ENCODE results near the gene AUTS2. TPM values are rescaled to one million over a fixed set of nuclear protein-coding genes. Genes with fewer than 3 reads are reported as not detected.

Gene AUTS2
- total RNA-seq, 6 experiments from 2014 or later, result 10.4 to 32.0 (median 19.3) TPM

DNA sequence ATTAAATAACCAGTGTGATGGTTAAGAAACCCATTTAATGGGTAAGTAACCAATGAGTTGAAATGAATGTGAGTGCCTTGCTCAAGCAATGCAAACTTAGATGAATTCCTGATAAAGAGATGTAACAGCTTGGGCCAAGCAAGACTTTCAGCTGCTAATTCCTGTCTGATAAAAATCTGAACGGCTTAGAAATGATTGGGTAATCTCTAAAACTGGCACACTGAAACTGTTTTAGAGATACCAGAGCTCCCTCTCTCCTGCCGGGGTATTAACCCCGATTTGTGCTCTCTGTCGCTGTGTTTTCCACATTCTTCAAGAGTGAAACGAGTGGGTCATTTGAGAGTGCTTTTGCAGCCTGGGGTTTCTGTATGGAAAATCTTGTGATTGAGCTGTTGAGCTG, 998.8 kb downstream of the AUTS2 start:
- WGBS (ENCODE audit: insufficient coverage, low coverage, low lambda C conversion rate, missing lambda C conversion rate), result 26% methylated on average over 5 of the region's 5 CpGs
- peak overlapping the region in 1 of 3 donors; percentile 38 for H3K27ac ChIP-seq
- ATAC-seq, result peak; percentile 50 to 64 (median 56)
- H3K4me3 ChIP-seq, result peak overlapping the region in 2 of 3 donors; percentile 58 to 65
- DNase-seq, result no peak
- peaks cover 0 to 29% (median 0%) of the 10 kb centered on the region in 4 donors for H3K4me1 ChIP-seq
- no peaks in the 10 kb centered on the region for H3K36me3 ChIP-seq
- intact Hi-C loops (cut with DNase I), result loop anchor here in 1 of 2 donors (10.0 kb wide), 1 partner anchor 98 kb away; no protein-coding TSS in a partner anchor
- no peaks in the 10 kb centered on the region for H3K27me3 ChIP-seq
- H3K9me3 ChIP-seq, result no peaks in the 10 kb centered on the region
- TF ChIP-seq POLR2A (IDR thresholded peaks at IDR 0.05), result peak; percentile 11
- TF ChIP-seq, protein P1, sequence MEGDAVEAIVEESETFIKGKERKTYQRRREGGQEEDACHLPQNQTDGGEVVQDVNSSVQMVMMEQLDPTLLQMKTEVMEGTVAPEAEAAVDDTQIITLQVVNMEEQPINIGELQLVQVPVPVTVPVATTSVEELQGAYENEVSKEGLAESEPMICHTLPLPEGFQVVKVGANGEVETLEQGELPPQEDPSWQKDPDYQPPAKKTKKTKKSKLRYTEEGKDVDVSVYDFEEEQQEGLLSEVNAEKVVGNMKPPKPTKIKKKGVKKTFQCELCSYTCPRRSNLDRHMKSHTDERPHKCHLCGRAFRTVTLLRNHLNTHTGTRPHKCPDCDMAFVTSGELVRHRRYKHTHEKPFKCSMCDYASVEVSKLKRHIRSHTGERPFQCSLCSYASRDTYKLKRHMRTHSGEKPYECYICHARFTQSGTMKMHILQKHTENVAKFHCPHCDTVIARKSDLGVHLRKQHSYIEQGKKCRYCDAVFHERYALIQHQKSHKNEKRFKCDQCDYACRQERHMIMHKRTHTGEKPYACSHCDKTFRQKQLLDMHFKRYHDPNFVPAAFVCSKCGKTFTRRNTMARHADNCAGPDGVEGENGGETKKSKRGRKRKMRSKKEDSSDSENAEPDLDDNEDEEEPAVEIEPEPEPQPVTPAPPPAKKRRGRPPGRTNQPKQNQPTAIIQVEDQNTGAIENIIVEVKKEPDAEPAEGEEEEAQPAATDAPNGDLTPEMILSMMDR (IDR thresholded peaks at IDR 0.05), result no peak

DNA sequence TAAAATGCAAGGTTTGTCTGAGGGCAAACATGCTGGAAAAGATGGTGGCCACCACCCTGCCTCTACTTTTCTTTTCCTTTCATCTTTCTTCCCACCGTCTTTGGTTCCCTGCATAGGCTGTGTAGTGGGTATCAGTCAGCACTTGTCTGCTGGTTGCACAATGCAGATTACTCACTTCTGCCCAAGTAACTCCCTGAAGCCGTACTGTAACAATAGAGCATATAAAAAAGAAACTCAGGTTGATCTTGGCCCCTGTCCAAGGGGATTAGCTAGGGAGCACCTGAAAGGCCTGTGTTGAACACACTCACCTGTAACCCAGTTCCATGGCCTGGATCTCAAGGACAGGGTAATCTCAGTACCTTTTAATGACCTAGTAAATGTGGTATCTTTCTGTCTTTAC, 1000.7 kb downstream of the AUTS2 start:
- ATAC-seq, result peak in 1 of 4 donors; percentile 48
- intact Hi-C loops (cut with DNase I), result loop anchor here in 1 of 2 donors (10.0 kb wide), 1 partner anchor 96 kb away; no protein-coding TSS in a partner anchor
- Histone ChIP-seq H3K27me3 (no peaks in the 10 kb centered on the region), H3K27ac (no peak overlapping the region), H3K4me3 (no peak overlapping the region), H3K9me3 (no peaks in the 10 kb centered on the region), H3K36me3 (no peaks in the 10 kb centered on the region), H3K4me1 (peaks cover 0 to 46% (median 7%) of the 10 kb centered on the region in 4 donors)
- DNase-seq, result no peak
- 23% methylated on average over 2 of the region's 2 CpGs for whole genome bisulfite sequencing (ENCODE audit: insufficient coverage, low coverage, low lambda C conversion rate, missing lambda C conversion rate)
- TF ChIP-seq, protein P1 (IDR thresholded peaks at IDR 0.05), result no peak
- TF ChIP-seq POLR2A (IDR thresholded peaks at IDR 0.05), result no peak

DNA sequence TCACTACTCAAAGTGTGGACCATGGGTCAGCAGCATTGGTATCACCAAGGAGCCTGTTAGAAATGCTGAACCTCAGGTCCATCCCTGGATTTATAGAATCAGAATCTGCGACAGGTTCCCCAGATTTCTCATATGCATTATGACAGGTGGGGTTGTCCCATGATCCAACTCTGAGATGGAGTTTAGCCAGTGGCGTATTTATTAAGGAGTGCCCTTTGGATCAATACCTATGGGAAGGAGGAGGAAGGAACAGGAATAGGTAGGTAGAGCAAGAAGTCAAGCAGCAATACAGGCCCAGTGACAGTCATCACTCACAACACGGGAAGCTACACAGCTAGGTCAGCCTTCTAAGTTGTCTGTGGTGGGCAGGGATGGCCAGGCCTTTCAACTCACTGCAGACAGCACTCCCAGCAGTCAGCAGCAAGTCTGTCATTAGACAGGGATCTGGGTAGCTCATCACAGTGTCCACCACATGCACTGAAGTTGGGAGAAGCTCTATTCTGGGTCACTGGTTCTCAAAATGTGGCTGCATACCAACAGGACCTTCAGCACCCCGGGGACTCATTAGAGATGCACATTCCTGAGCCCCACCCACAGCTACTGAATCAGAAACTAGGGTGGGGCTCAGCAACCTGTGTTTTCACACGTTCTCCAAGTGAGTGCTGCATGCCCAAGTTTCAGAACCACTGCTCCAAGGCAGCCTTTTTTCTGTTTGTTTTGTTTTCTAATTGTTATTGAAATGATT, 1001.3 kb downstream of the AUTS2 start:
- ATAC-seq (no peak), DNase-seq (no peak)
- 64% methylated on average over 4 of the region's 5 CpGs for WGBS (ENCODE audit: insufficient coverage, low coverage, low lambda C conversion rate, missing lambda C conversion rate)
- H3K27me3 ChIP-seq, result no peaks in the 10 kb centered on the region
- no peaks in the 10 kb centered on the region for H3K9me3 ChIP-seq
- no peak overlapping the region for H3K27ac ChIP-seq
- intact Hi-C loops (cut with DNase I), result loop anchor here in 1 of 2 donors (10.0 kb wide), 1 partner anchor 95 kb away; no protein-coding TSS in a partner anchor
- no peak overlapping the region for H3K4me3 ChIP-seq
- no peak for TF ChIP-seq POLR2A (IDR thresholded peaks at IDR 0.05)
- peaks cover 0 to 49% (median 7%) of the 10 kb centered on the region in 4 donors for H3K4me1 ChIP-seq
- no peaks in the 10 kb centered on the region for H3K36me3 ChIP-seq

DNA sequence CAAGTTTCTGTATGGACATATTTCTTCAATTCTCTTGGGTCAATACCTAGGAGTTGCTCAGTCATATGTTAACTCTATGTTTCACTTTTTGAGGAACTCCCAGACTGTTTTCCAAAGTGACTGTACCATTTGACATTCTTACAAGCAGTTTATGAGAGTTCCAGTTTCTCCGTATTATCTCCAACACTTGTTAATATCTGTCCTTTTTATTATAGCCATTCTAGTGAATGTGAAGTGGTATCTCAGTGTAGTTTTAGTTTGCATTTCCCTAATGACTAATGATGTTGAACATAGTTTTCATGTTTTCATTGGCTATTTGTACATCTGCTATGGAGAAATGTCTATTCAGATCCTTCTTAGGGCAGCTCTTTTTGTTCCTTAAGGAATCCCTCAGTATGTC, 1002.7 kb downstream of the AUTS2 start:
- no peak for DNase-seq
- no peak overlapping the region for H3K27ac ChIP-seq
- no peak for ATAC-seq
- peaks cover 0 to 49% (median 7%) of the 10 kb centered on the region in 4 donors for H3K4me1 ChIP-seq
- 94% methylated on average over 1 of the region's 1 CpG for WGBS (ENCODE audit: insufficient coverage, low coverage, low lambda C conversion rate, missing lambda C conversion rate)
- H3K4me3 ChIP-seq, result no peak overlapping the region
- no peaks in the 10 kb centered on the region for H3K9me3 ChIP-seq
- TF ChIP-seq, protein P1 (IDR thresholded peaks at IDR 0.05), result no peak
- no peak for TF ChIP-seq POLR2A (IDR thresholded peaks at IDR 0.05)
- intact Hi-C loops (cut with DNase I), result no loop called here
- no peaks in the 10 kb centered on the region for H3K36me3 ChIP-seq
- no peaks in the 10 kb centered on the region for H3K27me3 ChIP-seq

DNA sequence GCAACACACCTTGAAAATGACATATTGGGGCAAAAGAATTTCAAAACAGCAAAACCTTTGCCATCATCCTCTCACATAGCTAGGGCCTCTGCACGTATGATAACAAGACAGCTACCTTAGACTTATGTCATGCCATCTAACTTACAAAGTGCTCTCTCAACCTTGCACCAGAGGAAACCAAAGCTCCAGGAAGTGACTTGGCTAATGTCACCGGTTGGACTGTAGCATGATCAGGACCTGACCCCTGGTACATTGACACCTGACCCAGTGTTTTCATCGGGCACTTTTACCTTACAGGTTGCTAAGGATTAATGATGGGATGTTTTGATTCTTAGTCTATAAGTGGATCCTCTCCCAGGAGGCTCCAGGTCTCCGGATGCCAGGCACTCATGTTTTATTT, 1003.8 kb downstream of the AUTS2 start:
- no peak for TF ChIP-seq POLR2A (IDR thresholded peaks at IDR 0.05)
- TF ChIP-seq, protein P1 (IDR thresholded peaks at IDR 0.05), result no peak
- Histone ChIP-seq H3K4me1 (peaks cover 0 to 43% (median 7%) of the 10 kb centered on the region in 4 donors), H3K27ac (peak overlapping the region in 2 of 3 donors; percentile 16 to 18), H3K27me3 (no peaks in the 10 kb centered on the region), H3K36me3 (no peaks in the 10 kb centered on the region), H3K4me3 (no peak overlapping the region), H3K9me3 (no peaks in the 10 kb centered on the region)
- ATAC-seq (peak; percentile 84 to 90 (median 86)), DNase-seq (peak in 1 of 3 donors; percentile 69)
- WGBS (ENCODE audit: insufficient coverage, low coverage, low lambda C conversion rate, missing lambda C conversion rate), result 23% methylated on average over 4 of the region's 4 CpGs
- intact Hi-C loops (cut with DNase I), result no loop called here
